Measurements from ENCODE around the gene NDUFAF7. TPM values are rescaled to one million over a fixed set of nuclear protein-coding genes. Genes with fewer than 3 reads are reported as not detected.
"Not testable (repeated sequence)": the region's sequence is repeated elsewhere in the genome, so short reads cannot be mapped to it uniquely, and the experiment has no call there.

Gene NDUFAF7
- total RNA-seq, 1 experiment from 2014 or later: 21.9 TPM

GRCh38 chr2:37205689-37206341 lies 25.6 kb upstream of the NDUFAF7 start:
- Histone ChIP-seq H2AFZ (no peak overlapping the region), H3K4me1 (replicated peaks; ENCODE audit: insufficient read depth) (no peaks in the 10 kb centered on the region), H3K4me2 (no peak overlapping the region), H3K4me3 (no peak overlapping the region), H3K36me3 (ENCODE audit: low read depth) (peaks cover 90% of the 10 kb centered on the region), H3F3A (ENCODE audit: insufficient read depth, low read depth) (peaks cover 24% of the 10 kb centered on the region; the same call in 1 of the 2 replicates), H3K9me3 (ENCODE audit: insufficient read depth, low read depth) (peaks cover 54% of the 10 kb centered on the region), H3K9me2 (ENCODE audit: insufficient read depth) (no peaks in the 10 kb centered on the region), H3K27me3 (ENCODE audit: insufficient read depth, low read depth) (no peaks in the 10 kb centered on the region), H4K20me1 (ENCODE audit: insufficient read depth) (0 out of 2 replicates have a peak, but pooled peaks cover 4% of the 10 kb centered on the region), H3K27ac (no peak overlapping the region), H3K79me2 (ENCODE audit: low read depth) (peaks cover 37% of the 10 kb centered on the region)
- TF ChIP-seq, protein P1, sequence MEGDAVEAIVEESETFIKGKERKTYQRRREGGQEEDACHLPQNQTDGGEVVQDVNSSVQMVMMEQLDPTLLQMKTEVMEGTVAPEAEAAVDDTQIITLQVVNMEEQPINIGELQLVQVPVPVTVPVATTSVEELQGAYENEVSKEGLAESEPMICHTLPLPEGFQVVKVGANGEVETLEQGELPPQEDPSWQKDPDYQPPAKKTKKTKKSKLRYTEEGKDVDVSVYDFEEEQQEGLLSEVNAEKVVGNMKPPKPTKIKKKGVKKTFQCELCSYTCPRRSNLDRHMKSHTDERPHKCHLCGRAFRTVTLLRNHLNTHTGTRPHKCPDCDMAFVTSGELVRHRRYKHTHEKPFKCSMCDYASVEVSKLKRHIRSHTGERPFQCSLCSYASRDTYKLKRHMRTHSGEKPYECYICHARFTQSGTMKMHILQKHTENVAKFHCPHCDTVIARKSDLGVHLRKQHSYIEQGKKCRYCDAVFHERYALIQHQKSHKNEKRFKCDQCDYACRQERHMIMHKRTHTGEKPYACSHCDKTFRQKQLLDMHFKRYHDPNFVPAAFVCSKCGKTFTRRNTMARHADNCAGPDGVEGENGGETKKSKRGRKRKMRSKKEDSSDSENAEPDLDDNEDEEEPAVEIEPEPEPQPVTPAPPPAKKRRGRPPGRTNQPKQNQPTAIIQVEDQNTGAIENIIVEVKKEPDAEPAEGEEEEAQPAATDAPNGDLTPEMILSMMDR (conservative IDR thresholded peaks at IDR 0.05): no peak
- no peak for TF ChIP-seq EZH2 (IDR thresholded peaks at IDR 0.05; ENCODE audit: low read depth)
- POLR2A ChIA-PET (ENCODE audit: unreplicated experiment): no interaction called here
- no TSS peak for BruUV-seq (replicated peaks)
- CTCF ChIA-PET: no interaction called here
- no peak for DNase-seq
- intact Hi-C loops (cut with micrococcal nuclease; ENCODE audit: unreplicated experiment): no loop called here

GRCh38 chr2:37206760-37207159 lies 24.7 kb upstream of the NDUFAF7 start:
- H4K20me1 ChIP-seq (ENCODE audit: insufficient read depth); H3K4me1 ChIP-seq (replicated peaks; ENCODE audit: insufficient read depth); DNase-seq; H2AFZ ChIP-seq; H3K27ac ChIP-seq; intact Hi-C loops (cut with micrococcal nuclease; ENCODE audit: unreplicated experiment); H3K9me2 ChIP-seq (ENCODE audit: insufficient read depth); H3K4me3 ChIP-seq; CTCF ChIA-PET; H3K27me3 ChIP-seq (ENCODE audit: insufficient read depth, low read depth); BruUV-seq (replicated peaks); H3K4me2 ChIP-seq: not testable (repeated sequence)
- Histone ChIP-seq H3K36me3 (ENCODE audit: low read depth) (peaks cover 90% of the 10 kb centered on the region), H3F3A (ENCODE audit: insufficient read depth, low read depth) (peaks cover 14% of the 10 kb centered on the region; the same call in 1 of the 2 replicates), H3K79me2 (ENCODE audit: low read depth) (peaks cover 37% of the 10 kb centered on the region), H3K9me3 (ENCODE audit: insufficient read depth, low read depth) (peaks cover 54% of the 10 kb centered on the region)
- POLR2A ChIA-PET (ENCODE audit: unreplicated experiment): interaction anchor here (0.6 kb wide), 1 partner anchor 22 kb away, joined by 3 read pairs; no protein-coding TSS in a partner anchor

GRCh38 chr2:37211212-37211611 lies 20.2 kb upstream of the NDUFAF7 start:
- intact Hi-C loops (cut with micrococcal nuclease; ENCODE audit: unreplicated experiment): no loop called here

More at GRCh38 chr2:37211212-37211611, 20.2 kb upstream of the NDUFAF7 start:
- Histone ChIP-seq H2AFZ (no peak overlapping the region), H4K20me1 (ENCODE audit: insufficient read depth) (no peaks in the 10 kb centered on the region), H3K36me3 (ENCODE audit: low read depth) (peaks cover 94% of the 10 kb centered on the region), H3K4me1 (replicated peaks; ENCODE audit: insufficient read depth) (peaks cover 9% of the 10 kb centered on the region), H3K9me3 (ENCODE audit: insufficient read depth, low read depth) (peaks cover 38% of the 10 kb centered on the region), H3K9me2 (ENCODE audit: insufficient read depth) (no peaks in the 10 kb centered on the region), H3K27me3 (ENCODE audit: insufficient read depth, low read depth) (no peaks in the 10 kb centered on the region), H3K4me2 (no peak overlapping the region), H3K27ac (no peak overlapping the region), H3K4me3 (no peak overlapping the region), H3F3A (ENCODE audit: insufficient read depth, low read depth) (no peaks in the 10 kb centered on the region; the same call in 1 of the 2 replicates), H3K79me2 (ENCODE audit: low read depth) (peaks cover 24% of the 10 kb centered on the region)
- no peak for DNase-seq
- ChIA-PET POLR2A (ENCODE audit: unreplicated experiment) (no interaction called here), CTCF (no interaction called here)
- TF ChIP-seq, protein P1 (conservative IDR thresholded peaks at IDR 0.05): no peak
- TF ChIP-seq EZH2 (IDR thresholded peaks at IDR 0.05; ENCODE audit: low read depth): no peak
- no TSS peak for BruUV-seq (replicated peaks)

Measured in PC-9 (cell line).